Activated naive CD4-positive, alpha-beta T cell treated with Interleukin-2 at 50 U/mL for 16 hours (primary cell): ENCODE data around the gene MTCH1.
"Not testable (repeated sequence)": the region's sequence is repeated elsewhere in the genome, so short reads cannot be mapped to it uniquely, and the experiment has no call there.

ENCODE experiments used
- DNase-seq: peaks from one replicate; pipeline ENCODE4 v3.0.0-alpha.2; 2020

Gene MTCH1

DNA sequence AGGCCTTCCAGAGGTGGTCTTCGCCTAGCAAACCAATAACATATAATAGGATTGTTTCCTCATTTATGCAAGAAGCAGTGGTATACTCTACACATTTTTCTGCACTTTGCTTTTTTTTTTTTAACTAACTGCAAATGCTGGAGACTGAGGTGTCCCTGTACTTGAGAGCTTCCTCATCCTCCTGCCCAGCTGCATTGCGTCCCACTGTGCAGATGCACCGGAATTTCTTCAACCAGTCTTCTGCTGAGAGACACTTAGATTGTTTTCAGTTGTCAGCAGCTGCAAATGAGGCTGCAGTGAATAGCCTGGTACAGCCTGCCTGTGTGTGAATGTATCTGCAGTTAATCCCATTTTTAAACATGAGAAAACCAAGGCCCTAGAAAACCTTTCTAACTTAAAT is 31.0 kb upstream of the MTCH1 start:
- DNase-seq: no peak

DNA sequence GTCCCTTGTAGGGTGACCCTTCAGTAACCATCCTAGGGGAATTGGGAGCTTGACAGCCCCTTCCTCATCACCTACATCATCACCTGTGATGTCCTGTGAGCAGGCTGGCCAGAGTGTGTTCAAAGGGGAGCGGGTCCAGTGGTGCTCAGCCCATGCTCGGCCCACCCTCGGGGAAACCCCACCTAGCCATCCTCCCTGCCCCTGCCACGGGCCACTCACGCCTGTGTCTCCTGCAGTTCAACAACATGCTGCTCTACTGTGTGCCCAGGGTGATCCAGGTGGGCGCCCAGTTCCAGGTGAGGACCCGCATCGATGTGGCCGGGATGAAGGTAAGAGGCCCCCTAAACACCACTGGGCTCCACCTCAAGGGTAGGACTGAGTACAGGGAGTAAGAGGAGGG is 29.5 kb upstream of the MTCH1 start:
- no peak for DNase-seq

DNA sequence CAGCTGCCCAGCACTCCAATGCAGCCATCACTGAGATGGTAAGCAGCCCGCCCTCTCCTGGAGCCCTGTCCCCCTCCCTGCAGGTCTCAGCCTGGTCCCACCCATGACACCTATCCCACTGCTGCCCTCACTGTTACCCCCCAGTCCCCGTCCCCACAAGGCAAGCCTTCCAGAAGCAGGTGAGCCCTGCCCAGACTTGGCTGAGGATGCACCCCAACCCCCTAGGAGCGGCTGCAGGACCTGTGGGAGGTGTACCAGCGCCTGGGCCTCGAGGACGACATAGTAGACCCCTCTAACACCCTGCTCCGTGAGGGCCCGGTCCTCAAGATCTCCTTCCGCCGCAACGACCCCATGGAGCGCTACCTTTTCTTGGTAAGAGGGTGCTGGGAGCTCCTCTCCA is 28.7 kb upstream of the MTCH1 start:
- DNase-seq: no peak

GRCh38 chr6:37013516-37014491 is 27.8 kb upstream of the MTCH1 start:
- DNase-seq: no peak

- DNase-seq: no peak
Measured at GRCh38 chr6:37011656-37012378, 25.8 kb upstream of the MTCH1 start.

DNA sequence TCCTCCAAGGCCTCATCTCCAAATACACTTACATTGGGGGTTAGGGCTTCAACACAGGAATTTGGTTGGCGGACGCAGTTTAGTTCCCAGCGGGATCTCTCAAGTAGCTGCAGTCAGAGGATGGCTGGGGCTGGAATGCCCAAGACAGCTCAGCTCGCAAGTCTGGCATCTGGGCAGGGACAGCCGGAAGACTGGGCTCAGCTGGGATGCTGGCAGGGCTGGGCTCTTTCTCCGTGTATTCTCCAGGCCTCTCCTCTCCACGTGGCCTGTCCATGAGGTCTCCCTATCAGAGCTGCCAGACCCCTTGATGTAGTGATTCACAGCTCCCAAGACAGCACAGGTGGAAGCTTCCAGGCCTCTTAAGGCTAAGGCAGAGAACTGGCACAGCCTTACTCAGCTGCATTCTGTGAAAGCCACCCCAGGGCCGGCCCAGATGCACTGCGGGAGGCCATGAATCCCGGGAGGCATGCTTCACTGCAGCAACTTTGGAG is 24.5 kb upstream of the MTCH1 start:
- DNase-seq: no peak

GRCh38 chr6:37008484-37009465 is 22.8 kb upstream of the MTCH1 start:
- no peak for DNase-seq

- DNase-seq: no peak
Measured at GRCh38 chr6:37007340-37008043, 21.5 kb upstream of the MTCH1 start.

DNA sequence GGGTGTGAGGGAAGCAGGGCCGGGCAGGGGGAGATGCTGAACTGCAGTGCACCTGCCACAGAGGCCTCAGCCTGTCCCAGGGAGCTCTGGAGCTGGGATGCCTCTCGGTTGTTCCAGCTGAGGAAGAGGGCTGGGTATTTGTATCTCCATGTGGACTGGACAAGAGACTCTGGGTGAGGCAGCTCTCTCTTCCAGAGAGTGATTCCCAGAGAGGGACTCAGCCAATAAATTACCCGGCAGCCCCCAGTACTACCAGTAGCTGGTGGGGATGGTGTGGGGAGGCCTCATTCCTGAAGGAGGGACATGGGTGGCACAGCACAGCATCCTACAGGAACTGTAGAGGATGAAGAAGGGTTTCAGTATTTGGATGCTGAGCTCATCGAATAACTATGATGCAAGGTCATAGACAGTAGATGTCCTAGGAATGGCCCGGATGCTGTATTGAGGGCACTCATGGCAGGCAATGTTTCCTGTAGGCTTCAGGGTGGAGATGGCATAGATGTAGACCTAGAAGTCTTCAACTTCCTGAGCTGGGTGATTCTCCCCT is 20.9 kb upstream of the MTCH1 start:
- DNase-seq: no peak

DNA sequence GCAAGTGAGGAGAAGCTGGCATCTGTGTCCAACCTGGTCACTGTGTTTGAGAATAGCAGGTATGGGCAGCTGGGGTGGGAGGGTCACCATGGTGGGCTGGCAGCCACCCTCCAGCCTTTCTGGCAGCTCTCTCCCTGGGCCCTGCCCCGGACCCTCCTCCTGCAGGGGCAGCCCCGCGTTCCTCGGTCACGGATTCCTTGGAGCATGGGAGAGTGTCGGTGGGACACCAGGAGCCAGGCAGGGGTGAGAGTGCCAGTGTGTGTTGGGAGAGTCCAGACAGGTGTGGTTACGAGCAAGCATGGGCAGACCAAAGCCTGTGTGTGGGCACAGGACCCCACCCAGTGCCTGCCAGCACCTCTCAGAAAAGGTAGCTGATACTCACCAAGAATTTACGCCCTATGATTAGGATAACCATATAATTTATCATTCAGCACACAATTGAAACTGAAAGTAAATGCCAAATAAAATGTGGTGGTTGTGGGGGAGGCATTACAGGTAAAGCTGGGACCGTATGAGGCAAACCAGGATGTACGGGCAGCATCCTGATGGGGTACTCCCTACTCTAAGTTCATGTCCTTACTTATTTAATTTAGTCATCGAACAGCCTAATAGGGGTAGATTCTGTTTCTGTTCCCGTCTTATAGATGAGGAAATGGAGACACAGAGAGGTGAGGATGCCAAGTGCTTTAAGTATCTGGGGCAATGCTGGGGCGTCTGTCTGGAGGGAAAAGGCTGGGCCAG is 20.0 kb upstream of the MTCH1 start:
- no peak for DNase-seq

DNA sequence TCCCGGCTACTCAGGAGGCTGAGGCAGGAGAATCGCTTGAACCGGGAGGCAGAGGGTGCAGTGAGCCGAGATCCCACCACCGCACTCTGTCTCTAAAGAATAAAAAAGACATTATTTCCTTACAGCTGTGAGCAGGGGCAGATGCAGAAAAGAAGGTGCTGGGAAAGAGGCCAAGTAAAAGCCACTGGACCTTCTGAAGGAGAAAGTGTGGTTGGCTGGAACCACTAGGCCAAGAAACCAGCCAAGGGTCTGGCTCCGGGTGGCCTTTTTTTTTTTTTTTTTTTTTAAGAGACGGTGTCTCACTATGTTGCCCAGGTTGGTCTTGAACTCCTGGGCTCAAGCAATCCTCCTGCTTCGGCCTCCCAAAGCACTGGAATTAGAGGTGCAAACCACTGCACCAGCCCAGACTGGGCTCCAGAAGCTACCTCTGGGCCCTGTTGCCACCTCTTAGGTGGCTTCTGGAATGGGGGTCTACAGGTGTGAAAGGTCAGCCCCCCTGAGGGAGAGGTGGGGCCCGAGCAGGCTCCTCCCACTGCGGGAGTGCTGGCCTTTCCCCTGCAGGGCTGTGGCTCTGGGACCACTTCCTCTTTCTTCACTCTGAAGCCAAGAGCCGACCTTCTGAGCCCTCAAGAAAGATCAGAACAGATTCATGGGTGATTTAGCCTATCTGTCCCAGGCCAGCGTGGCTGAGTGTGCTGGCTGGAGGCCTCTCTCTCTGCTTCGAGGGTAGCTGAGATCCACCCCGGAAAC is 19.2 kb upstream of the MTCH1 start, which contains the start of gene FGD2:
Gene FGD2, plus strand, starts transcription at position 595 of the 750 bp plus-strand sequence. CDS start 163 bp downstream, outside the sequence.
- DNase-seq: no peak

DNA sequence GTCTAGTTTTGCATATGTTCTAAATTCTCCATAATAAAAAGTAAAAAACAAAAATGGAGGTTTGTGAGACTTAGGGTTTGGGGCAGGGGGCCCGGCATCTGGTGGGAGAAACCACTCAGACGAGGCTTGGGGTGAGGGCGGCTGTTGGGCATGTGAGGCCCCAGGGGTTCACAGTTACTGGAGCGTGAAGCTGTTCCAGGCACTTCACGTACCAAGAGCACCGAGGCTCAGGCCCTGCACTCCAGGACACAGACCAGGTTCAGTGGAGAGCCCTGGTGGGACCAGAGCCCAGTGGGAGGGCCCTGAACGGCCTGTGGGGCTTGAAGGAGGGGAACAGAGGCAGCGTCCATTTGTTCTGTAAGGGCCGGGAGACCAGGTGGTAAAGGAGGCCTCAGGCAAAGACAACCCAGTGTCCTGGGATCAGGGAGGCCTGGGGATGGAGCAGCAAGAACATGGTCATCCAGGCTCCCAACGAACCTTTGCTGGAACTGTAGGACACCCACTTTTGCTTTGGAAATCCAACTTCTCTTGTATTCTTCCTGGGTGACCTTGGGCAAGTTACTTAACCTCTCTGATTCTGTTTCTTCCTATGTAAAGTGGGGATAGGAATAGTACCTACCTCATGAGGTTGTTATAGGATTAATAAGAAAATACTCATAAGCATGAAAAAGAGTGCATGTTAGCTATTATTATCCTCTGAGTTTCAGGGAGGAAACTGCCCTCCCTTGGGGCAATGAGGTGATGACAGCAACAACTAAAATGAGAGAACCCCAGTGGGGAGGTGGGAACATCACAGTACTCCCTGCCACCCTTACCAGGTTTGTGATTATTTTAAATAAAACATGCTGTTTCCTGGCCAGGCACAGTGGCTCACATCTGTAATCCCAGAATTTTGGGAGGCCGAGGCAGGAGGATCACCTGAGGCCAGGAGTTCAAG is 18.3 kb upstream of the MTCH1 start:
- no peak for DNase-seq

- DNase-seq: no peak
Measured at GRCh38 chr6:36999751-37000125, 13.7 kb upstream of the MTCH1 start.

- DNase-seq: no peak
Measured at GRCh38 chr6:36999061-36999750, 13.2 kb upstream of the MTCH1 start.

DNA sequence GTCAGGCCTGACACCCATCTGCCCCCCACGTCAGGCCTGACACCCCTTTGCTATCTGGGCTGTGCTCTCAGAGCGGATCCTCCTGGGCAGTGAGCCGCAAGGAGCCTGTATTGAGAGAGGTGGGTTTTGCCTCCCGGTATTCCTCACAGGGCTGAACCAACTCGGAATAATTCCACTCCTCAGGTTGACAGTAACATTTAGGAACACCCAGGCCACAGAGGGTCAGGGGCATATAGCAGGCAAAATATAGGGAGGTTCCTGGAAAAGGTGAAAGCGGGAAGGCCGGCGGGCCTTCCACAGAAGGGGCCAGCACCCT is 12.7 kb upstream of the MTCH1 start:
- DNase-seq: no peak

GRCh38 chr6:36997811-36998722 is 12.1 kb upstream of the MTCH1 start:
- DNase-seq: no peak

DNA sequence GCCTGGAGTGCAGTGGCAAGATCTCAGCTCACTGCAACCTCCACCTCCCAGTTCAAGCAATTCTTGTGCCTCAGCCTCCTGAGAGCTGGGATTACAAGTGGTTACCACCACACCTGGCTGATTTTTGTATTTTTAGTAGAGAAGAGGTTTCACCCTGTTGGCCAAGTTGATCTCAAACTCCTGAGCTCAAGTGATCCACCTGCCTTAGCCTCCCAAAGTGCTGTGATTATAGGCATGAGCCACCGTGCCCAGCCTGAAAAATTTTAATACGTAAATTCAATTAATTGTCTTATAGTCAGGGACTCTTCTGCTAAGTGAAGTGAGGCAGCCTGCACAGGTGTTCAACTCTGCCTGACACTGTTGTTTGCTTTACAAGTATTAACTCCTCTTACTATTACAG is 4.4 kb upstream of the MTCH1 start:
- DNase-seq: not testable (repeated sequence)
